Colonic mucosa (tissue), 4 donors: ENCODE data around the gene LSM14A. TPM values are rescaled to one million over a fixed set of nuclear protein-coding genes. Genes with fewer than 3 reads are reported as not detected.
"Not testable (repeated sequence)": the region's sequence is repeated elsewhere in the genome, so short reads cannot be mapped to it uniquely, and the experiment has no call there.

ENCODE experiments used
- DNase-seq: peaks from one replicate; pipeline ENCODE4 v3.0.0-alpha.2; 2020
- H3K27ac ChIP-seq: fragments of 200-600 bp; one replicate; pipeline ENCODE4 v1.8.0; 2021
- H3K27me3 ChIP-seq: fragments of 200-600 bp; one replicate; pipeline ENCODE4 v1.8.0; 2021
- H3K36me3 ChIP-seq: fragments of 200-600 bp; one replicate; pipeline ENCODE4 v1.8.0; 2021
- H3K4me1 ChIP-seq: fragments of 200-600 bp; one replicate; pipeline ENCODE4 v1.8.0; 2021; ENCODE audit warnings: mild to moderate bottlenecking
- H3K4me3 ChIP-seq: fragments of 200-600 bp; one replicate; pipeline ENCODE4 v1.8.0; 2021
- H3K9ac ChIP-seq, 2 donors: one replicate each; pipeline ENCODE4 v1.7.0; 2013; ENCODE audit warnings: control low read depth in 2 of 2, low read depth in 2 of 2, low read length in 2 of 2
- H3K9me3 ChIP-seq: fragments of 200-600 bp; one replicate; pipeline ENCODE4 v1.8.0; 2021
- CTCF ChIP-seq: fragments of 200-600 bp; IDR thresholded peaks from one replicate; pipeline ENCODE4 v1.8.0; 2022; ENCODE audit warnings: antibody characterized with exemption, mild to moderate bottlenecking
- intact Hi-C: fragments of 100-400 bp; cut with DNase I; formaldehyde crosslinking; loops from one replicate; pipeline ENCODE4 v1.14.1; 2022
- total RNA-seq, 2 donors: library from RNA; stranded (reverse); fragmentation: NEBNext Ultra II Directional in 1 of 2; extraction: Animal tissue kit (Norgen Biotek cat#: 25700) in 1 of 2; gene quantifications; one replicate each; pipeline ENCODE4 v1.2.1, GENCODE V29; 2021
- donor health status: healthy.
- donor health status: DM: no; HTN: no; CAD: no.
- donor health status: DM: no; HTN: no; CAD: no.

LSM14A gene
- total RNA-seq, 2 donors from 2014 or later: 80.5 to 105 TPM

GRCh38 chr19:34165295-34165738, 7.0 kb upstream of the LSM14A start:
- Histone ChIP-seq H3K27me3 (no peaks in the 10 kb centered on the region), H3K4me3 (no peak overlapping the region), H3K9me3 (no peaks in the 10 kb centered on the region), H3K4me1 (no peaks in the 10 kb centered on the region), H3K9ac (no peak overlapping the region), H3K27ac (no peak overlapping the region), H3K36me3 (no peaks in the 10 kb centered on the region)
- no peak for TF ChIP-seq CTCF
- intact Hi-C loops: no loop called here
- DNase-seq: no peak

GRCh38 chr19:34169475-34170199, 2.7 kb upstream of the LSM14A start:
- DNase-seq, H3K27me3 ChIP-seq, H3K27ac ChIP-seq, H3K36me3 ChIP-seq, intact Hi-C loops, H3K4me3 ChIP-seq, H3K9me3 ChIP-seq, H3K9ac ChIP-seq: not testable (repeated sequence)
- peaks cover 10% of the 10 kb centered on the region for H3K4me1 ChIP-seq

GRCh38 chr19:34171539-34171876, 796 bp upstream of the LSM14A start:
- intact Hi-C loops: no loop called here
- TF ChIP-seq CTCF: no peak
- H3K9ac ChIP-seq: peak overlapping the region; percentile 93 to 99
- peak overlapping the region; percentile 92 for H3K4me3 ChIP-seq
- H3K27me3 ChIP-seq: no peaks in the 10 kb centered on the region
- no peak for DNase-seq
- peak overlapping the region; percentile 99 for H3K27ac ChIP-seq
- H3K4me1 ChIP-seq: peaks cover 23% of the 10 kb centered on the region
- no peaks in the 10 kb centered on the region for H3K9me3 ChIP-seq
- H3K36me3 ChIP-seq: no peaks in the 10 kb centered on the region

GRCh38 chr19:34172661-34173192, 423 bp downstream of the LSM14A start:
- H3K4me1 ChIP-seq: peaks cover 24% of the 10 kb centered on the region

GRCh38 chr19:34173193-34173956, 1.1 kb downstream of the LSM14A start:
- peak overlapping the region; percentile 92 for H3K4me3 ChIP-seq
- no peaks in the 10 kb centered on the region for H3K9me3 ChIP-seq
- peaks cover 26% of the 10 kb centered on the region for H3K4me1 ChIP-seq
- no peaks in the 10 kb centered on the region for H3K36me3 ChIP-seq
- H3K27ac ChIP-seq: peak overlapping the region; percentile 99
- no peak for TF ChIP-seq CTCF
- peak; percentile 86 for DNase-seq
- H3K9ac ChIP-seq: peak overlapping the region; percentile 98 to 100
- no peaks in the 10 kb centered on the region for H3K27me3 ChIP-seq
- intact Hi-C loops: no loop called here

More at GRCh38 chr19:34172661-34173192, 423 bp downstream of the LSM14A start:
- Histone ChIP-seq H3K4me3 (peak overlapping the region; percentile 92), H3K27me3 (no peaks in the 10 kb centered on the region), H3K9ac (peak overlapping the region; percentile 98 to 100), H3K27ac (peak overlapping the region; percentile 99), H3K36me3 (no peaks in the 10 kb centered on the region), H3K9me3 (no peaks in the 10 kb centered on the region)
- no peak for DNase-seq
- intact Hi-C loops: no loop called here
- no peak for TF ChIP-seq CTCF

- intact Hi-C loops, H3K9me3 ChIP-seq, H3K36me3 ChIP-seq, H3K9ac ChIP-seq, DNase-seq, H3K27ac ChIP-seq, H3K4me3 ChIP-seq, H3K27me3 ChIP-seq: not testable (repeated sequence)
- peaks cover 29% of the 10 kb centered on the region for H3K4me1 ChIP-seq
Observed at GRCh38 chr19:34175173-34175572, 2.9 kb downstream of the LSM14A start.
